ENCODE data around the gene KCTD6. TPM values are rescaled to one million over a fixed set of nuclear protein-coding genes. Genes with fewer than 3 reads are reported as not detected.
A peak's percentile ranks its signal among the peaks of the same experiment; 100 is the strongest.
"Not testable (repeated sequence)": the region's sequence is repeated elsewhere in the genome, so short reads cannot be mapped to it uniquely, and the experiment has no call there.

Gene KCTD6
- total RNA-seq, 2 donors from 2014 or later = 7.0 to 8.4 TPM

DNA sequence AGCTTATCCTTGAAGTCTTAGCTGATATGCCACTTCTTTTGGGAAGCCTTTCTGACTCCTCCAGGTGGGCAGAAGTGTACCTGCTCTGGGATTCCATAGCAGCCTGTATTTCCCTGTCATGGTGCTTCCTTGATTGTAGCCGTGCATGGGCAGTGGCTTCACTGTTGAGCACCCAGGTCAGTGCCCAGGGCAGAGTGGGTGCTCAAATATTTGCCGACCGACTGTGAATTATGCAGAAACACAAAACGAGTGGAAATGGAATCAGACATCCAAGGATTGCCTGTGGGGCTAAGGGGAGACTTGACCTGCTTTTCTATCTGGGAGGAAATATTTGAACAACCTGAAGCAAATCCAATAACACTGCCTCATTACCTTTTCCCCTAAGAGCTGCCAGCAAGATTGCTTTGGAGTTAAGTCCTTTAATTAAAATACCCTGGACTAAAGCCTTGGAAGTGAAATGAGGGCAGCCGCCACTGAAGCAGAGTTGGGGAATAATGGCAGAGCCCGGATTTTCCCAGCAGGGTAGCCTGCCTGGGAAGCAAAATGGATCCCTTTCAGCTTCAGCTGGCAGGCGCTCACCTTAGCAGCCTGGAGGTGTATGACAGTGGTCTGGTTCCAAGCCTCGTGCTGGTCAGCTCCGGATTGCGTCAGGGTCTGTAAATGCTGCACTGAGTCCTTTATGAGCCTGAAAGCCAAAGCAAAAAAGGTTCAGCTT is 30.2 kb downstream of the KCTD6 start:
- no peaks in the 10 kb centered on the region for H3K27me3 Mint-ChIP-seq
- ATAC-seq = no peak
- no peak overlapping the region for H3K4me3 Mint-ChIP-seq
- no peak for DNase-seq
- no peaks in the 10 kb centered on the region for H3K9me3 ChIP-seq (ENCODE audit: control insufficient read depth, low read length, poor library complexity, severe bottlenecking)
- no peaks in the 10 kb centered on the region for H3K36me3 Mint-ChIP-seq (ENCODE audit: low read depth)
- peaks cover 5% of the 10 kb centered on the region for H3K4me1 Mint-ChIP-seq
- no peak overlapping the region for H3K27ac Mint-ChIP-seq

DNA sequence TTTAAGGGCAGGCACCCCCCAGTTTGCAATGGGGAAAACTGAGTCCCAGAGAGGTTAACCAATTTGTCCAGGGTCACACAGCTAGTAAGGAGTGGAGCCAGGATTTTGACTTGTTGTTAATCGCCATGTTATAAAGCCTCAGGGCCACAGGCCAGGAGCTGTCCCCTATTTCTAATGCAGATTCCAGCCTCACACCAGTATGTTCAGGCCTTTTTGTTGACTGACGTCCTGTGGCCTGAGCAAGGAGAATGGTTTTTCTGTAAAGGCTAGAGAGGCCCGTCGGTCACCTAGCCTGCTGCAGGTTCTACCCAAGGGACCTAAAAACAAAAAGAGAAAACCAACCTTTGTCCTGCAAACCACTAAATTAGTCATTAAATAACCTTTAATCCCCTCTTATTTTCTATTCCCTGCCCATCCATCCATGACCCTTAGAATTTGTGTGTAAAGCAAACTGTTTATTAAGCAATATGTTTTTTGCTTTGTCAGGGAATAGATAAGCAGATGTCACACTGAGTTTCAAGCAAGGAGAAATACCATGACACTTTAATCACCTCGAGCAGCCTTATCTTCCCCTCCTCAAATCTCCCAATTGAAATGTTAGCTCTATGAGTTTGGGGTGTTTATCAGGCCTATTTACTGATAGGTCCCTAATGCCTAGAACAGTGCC is 31.0 kb downstream of the KCTD6 start:
- no peak overlapping the region for H3K4me3 Mint-ChIP-seq
- peaks cover 5% of the 10 kb centered on the region for H3K4me1 Mint-ChIP-seq
- ATAC-seq = no peak
- H3K27me3 Mint-ChIP-seq = no peaks in the 10 kb centered on the region
- no peaks in the 10 kb centered on the region for H3K9me3 ChIP-seq (ENCODE audit: control insufficient read depth, low read length, poor library complexity, severe bottlenecking)
- H3K36me3 Mint-ChIP-seq (ENCODE audit: low read depth) = no peaks in the 10 kb centered on the region
- DNase-seq = no peak
- no peak overlapping the region for H3K27ac Mint-ChIP-seq

DNA sequence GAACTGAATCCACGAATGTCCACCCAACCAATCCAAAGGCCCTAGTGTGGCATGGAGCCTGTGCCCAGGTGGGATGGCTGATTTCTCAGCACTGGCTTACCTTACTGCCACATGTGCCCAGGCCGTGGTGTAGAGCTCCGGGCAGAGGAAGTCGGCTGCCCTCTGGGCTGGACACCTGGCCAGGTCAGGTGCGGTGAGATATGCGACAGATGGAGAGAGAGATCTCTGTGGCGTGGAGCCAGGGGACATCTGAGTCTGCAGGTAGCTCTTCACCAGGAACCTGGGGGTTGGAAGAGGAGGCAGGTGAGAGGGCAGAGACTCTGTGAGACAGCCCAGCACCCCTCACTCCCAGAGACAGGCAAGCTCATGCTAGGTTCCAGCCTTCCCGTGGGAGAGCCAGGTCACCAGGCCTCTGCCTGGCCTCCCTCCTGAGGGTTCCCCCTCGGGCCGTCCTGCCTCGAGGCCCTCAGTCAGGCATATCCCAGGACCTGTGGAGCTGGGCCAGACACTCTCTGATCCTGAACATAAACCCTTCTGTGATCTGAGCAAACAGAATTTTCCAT is 32.5 kb downstream of the KCTD6 start:
- no peak for ATAC-seq
- Mint-ChIP-seq H3K4me3 (no peak overlapping the region), H3K27me3 (no peaks in the 10 kb centered on the region), H3K36me3 (ENCODE audit: low read depth) (no peaks in the 10 kb centered on the region), H3K27ac (no peak overlapping the region), H3K4me1 (peaks cover 3% of the 10 kb centered on the region)
- no peak for DNase-seq
- no peaks in the 10 kb centered on the region for H3K9me3 ChIP-seq (ENCODE audit: control insufficient read depth, low read length, poor library complexity, severe bottlenecking)

- no peaks in the 10 kb centered on the region for H3K27me3 Mint-ChIP-seq
- H3K4me3 Mint-ChIP-seq = no peak overlapping the region
- no peak overlapping the region for H3K27ac Mint-ChIP-seq
- peaks cover 3% of the 10 kb centered on the region for H3K4me1 Mint-ChIP-seq
- ATAC-seq (peak; percentile 40), DNase-seq (no peak)
- no peaks in the 10 kb centered on the region for H3K9me3 ChIP-seq (ENCODE audit: control insufficient read depth, low read length, poor library complexity, severe bottlenecking)
- H3K36me3 Mint-ChIP-seq (ENCODE audit: low read depth) = no peaks in the 10 kb centered on the region
Observed at GRCh38 chr3:58526515-58526957, 34.6 kb downstream of the KCTD6 start.

DNA sequence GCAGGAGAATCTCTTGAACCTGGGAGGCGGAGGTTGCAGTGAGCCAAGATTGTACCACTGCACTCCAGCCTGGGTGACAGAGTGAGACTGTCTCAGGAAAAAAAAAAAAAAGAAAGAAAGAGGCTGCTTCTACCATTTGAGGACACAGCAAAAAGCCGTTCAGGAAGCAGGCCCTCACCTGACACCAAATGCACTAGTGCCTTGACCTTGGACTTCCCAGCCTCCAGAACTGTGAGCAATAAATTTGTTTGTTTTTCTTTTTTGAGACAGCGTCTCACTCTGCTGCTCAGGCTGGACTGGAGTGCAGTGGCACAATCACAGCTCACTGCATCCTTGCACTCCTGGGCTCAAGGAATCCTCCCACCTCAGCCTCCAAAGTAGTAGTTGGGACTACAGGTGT is 35.5 kb downstream of the KCTD6 start:
- not testable (repeated sequence) for H3K27me3 Mint-ChIP-seq; H3K36me3 Mint-ChIP-seq (ENCODE audit: low read depth); DNase-seq; ATAC-seq; H3K4me3 Mint-ChIP-seq; H3K4me1 Mint-ChIP-seq; H3K27ac Mint-ChIP-seq; H3K9me3 ChIP-seq (ENCODE audit: control insufficient read depth, low read length, poor library complexity, severe bottlenecking)

DNA sequence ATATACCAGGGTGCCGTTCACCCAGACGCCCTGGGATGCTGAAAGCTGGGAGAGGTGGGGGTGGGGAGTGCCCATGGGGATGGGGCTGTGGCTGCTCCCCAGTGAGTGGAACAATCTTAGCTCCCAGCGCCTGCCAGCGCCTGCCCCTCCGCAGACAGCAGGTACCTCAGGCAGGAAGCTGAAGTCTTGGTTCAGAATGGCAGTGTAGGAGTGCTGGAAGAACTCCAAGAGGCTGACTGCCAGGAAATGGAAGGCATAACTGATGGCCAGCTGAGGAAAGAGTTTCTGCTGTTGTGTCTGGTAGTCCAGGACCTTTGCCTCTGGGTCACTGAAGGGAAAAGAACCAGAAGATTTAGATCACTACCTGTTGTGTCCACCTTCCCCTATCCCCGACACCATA is 36.7 kb downstream of the KCTD6 start:
- H3K27me3 Mint-ChIP-seq = no peaks in the 10 kb centered on the region
- H3K9me3 ChIP-seq (ENCODE audit: control insufficient read depth, low read length, poor library complexity, severe bottlenecking) = no peaks in the 10 kb centered on the region
- peaks cover 3% of the 10 kb centered on the region for H3K36me3 Mint-ChIP-seq (ENCODE audit: low read depth)
- H3K27ac Mint-ChIP-seq = no peak overlapping the region
- ATAC-seq (no peak), DNase-seq (no peak)
- peaks cover 12% of the 10 kb centered on the region for H3K4me1 Mint-ChIP-seq
- no peak overlapping the region for H3K4me3 Mint-ChIP-seq

GRCh38 chr3:58529516-58530353 is 37.8 kb downstream of the KCTD6 start:
- Mint-ChIP-seq H3K4me1 (peaks cover 12% of the 10 kb centered on the region), H3K27ac (no peak overlapping the region), H3K27me3 (no peaks in the 10 kb centered on the region), H3K4me3 (no peak overlapping the region), H3K36me3 (ENCODE audit: low read depth) (peaks cover 3% of the 10 kb centered on the region)
- DNase-seq = no peak
- no peaks in the 10 kb centered on the region for H3K9me3 ChIP-seq (ENCODE audit: control insufficient read depth, low read length, poor library complexity, severe bottlenecking)
- no peak for ATAC-seq

- Mint-ChIP-seq H3K4me1 (peaks cover 12% of the 10 kb centered on the region), H3K36me3 (ENCODE audit: low read depth) (peaks cover 3% of the 10 kb centered on the region), H3K4me3 (no peak overlapping the region), H3K27me3 (no peaks in the 10 kb centered on the region), H3K27ac (no peak overlapping the region)
- DNase-seq (no peak), ATAC-seq (no peak)
- no peaks in the 10 kb centered on the region for H3K9me3 ChIP-seq (ENCODE audit: control insufficient read depth, low read length, poor library complexity, severe bottlenecking)
Observed at GRCh38 chr3:58530354-58530865, 38.5 kb downstream of the KCTD6 start.

DNA sequence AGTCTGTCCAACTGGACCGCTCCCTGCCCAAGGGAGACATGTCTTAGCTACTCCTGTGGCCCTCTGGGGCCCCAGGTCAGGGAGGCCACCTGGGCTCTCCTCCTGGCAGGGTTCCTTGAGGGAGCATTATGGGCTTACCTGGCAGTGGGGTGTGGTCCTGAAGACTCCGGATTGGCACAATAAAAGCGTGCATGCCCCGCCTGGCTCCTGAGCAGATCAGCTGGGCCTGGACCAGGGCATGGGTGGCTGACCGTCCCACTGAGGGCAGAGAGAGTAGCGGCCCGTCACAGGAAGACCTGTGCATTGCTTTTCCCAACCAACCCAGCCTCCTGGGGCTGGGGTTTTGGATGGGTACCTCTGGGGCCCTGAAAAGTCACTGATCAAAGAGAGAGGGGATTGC is 39.7 kb downstream of the KCTD6 start:
- no peak overlapping the region for H3K27ac Mint-ChIP-seq
- H3K36me3 Mint-ChIP-seq (ENCODE audit: low read depth) = peaks cover 3% of the 10 kb centered on the region
- H3K4me3 Mint-ChIP-seq = no peak overlapping the region
- no peaks in the 10 kb centered on the region for H3K27me3 Mint-ChIP-seq
- DNase-seq (no peak), ATAC-seq (no peak)
- peaks cover 14% of the 10 kb centered on the region for H3K4me1 Mint-ChIP-seq
- no peaks in the 10 kb centered on the region for H3K9me3 ChIP-seq (ENCODE audit: control insufficient read depth, low read length, poor library complexity, severe bottlenecking)

DNA sequence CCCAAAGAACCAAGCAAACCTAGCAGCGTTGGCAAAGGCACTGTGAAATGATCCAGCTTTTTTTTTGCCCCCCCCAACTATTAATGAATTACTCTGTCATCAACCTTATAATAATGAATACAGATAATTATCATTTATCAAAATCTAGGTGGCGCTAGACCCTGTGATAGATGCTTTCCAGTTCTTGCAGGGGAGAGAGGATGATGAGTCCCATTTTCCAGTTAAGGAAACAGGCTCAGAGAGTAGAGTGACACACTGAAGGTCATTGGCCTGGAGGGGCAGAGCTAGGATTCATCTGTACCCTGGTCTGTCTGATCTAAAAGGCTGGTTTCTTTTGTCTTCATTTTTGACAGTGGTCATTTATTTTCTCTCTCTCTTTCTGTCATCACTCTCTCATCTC is 40.1 kb downstream of the KCTD6 start:
- H3K4me3 Mint-ChIP-seq = no peak overlapping the region

GRCh38 chr3:58532794-58533220 is 40.9 kb downstream of the KCTD6 start:
- DNase-seq (peak; percentile 57 to 72 (median 63)), ATAC-seq (peak; percentile 99)
- Mint-ChIP-seq H3K4me3 (no peak overlapping the region), H3K4me1 (peaks cover 16% of the 10 kb centered on the region), H3K27me3 (no peaks in the 10 kb centered on the region), H3K36me3 (ENCODE audit: low read depth) (peaks cover 3% of the 10 kb centered on the region), H3K27ac (peak overlapping the region; percentile 34)
- no peaks in the 10 kb centered on the region for H3K9me3 ChIP-seq (ENCODE audit: control insufficient read depth, low read length, poor library complexity, severe bottlenecking)

More for the DNA sequence above, 40.1 kb downstream of the KCTD6 start:
- H3K4me1 Mint-ChIP-seq = peaks cover 16% of the 10 kb centered on the region
- H3K27me3 Mint-ChIP-seq = no peaks in the 10 kb centered on the region
- H3K27ac Mint-ChIP-seq = peak overlapping the region; percentile 34
- no peak for ATAC-seq
- DNase-seq = no peak
- H3K36me3 Mint-ChIP-seq (ENCODE audit: low read depth) = peaks cover 3% of the 10 kb centered on the region
- H3K9me3 ChIP-seq (ENCODE audit: control insufficient read depth, low read length, poor library complexity, severe bottlenecking) = no peaks in the 10 kb centered on the region

DNA sequence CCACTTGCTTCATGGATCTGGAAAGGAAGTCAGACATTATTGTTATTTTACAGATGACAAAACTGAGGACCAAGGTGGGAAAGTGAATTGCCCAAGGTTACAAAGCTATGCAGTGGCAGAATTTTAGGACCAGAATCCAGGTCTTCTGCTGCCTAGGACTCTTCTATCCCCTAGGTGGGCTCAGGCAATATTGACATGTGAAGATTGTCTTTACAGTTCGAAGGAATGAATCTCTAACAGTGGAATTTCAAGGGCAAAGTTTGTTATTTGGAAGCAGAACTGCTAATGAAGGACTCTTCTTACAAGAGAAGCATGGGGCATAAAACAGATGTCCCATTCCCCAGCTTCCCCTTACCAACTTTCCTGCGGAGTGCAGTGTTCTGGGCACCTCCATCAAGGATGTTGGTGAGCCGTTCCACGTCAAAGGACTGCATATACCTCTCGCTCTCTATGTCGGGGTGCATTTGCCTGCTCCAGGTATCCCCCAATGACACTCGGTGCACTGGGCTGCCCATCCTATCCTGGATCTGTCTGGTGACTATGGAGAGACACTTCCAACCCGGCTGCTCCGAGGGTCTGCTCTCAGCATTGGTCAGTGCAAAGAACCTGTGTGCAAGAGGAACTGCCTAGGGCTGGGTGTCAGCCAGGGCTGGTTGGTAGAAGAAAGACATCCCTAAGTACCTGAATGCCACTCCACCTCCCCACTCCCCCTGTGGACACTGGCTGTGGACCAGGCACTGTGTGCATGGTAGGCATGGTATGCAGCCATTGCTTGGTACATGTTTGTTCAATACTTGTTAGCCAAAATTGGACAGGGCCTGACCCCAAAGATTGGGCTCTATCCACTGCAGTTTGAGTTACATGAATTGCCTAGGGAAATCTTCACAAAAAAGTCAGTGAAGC is 42.9 kb downstream of the KCTD6 start:
- Mint-ChIP-seq H3K4me3 (no peak overlapping the region), H3K27ac (no peak overlapping the region), H3K4me1 (peaks cover 21% of the 10 kb centered on the region), H3K36me3 (ENCODE audit: low read depth) (peaks cover 3% of the 10 kb centered on the region), H3K27me3 (no peaks in the 10 kb centered on the region)
- DNase-seq (no peak), ATAC-seq (no peak)
- H3K9me3 ChIP-seq (ENCODE audit: control insufficient read depth, low read length, poor library complexity, severe bottlenecking) = no peaks in the 10 kb centered on the region

Data from T-helper 17 cell (primary cell).